GM19468 (cell line): Measurements from ENCODE around the gene INSRR.

Experiments used
- ATAC-seq: cut with Tn5 transposase; IDR thresholded peaks from one replicate; pipeline ENCODE4 v1.9.1; 2021; ENCODE audit warnings: mild to moderate bottlenecking, moderate library complexity, moderate number of reproducible peaks; ENCODE audit not compliant: unreplicated experiment; ENCODE audit errors: extremely low read depth

The INSRR gene

DNA sequence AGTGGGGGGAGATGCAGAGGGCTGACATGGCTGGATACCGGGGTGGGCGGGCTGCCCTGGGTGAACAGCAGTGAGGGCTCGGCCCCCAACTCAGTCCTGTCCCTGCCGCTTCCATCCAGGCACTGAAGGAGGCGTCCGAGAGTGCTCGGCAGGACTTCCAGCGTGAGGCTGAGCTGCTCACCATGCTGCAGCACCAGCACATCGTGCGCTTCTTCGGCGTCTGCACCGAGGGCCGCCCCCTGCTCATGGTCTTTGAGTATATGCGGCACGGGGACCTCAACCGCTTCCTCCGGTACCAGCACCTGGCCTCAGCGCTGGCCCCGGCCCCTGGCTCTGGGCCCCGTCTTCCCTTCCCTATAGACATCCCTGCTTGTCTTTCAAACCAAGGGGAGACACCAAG is 17.4 kb upstream of the INSRR start:
- no peak for ATAC-seq

DNA sequence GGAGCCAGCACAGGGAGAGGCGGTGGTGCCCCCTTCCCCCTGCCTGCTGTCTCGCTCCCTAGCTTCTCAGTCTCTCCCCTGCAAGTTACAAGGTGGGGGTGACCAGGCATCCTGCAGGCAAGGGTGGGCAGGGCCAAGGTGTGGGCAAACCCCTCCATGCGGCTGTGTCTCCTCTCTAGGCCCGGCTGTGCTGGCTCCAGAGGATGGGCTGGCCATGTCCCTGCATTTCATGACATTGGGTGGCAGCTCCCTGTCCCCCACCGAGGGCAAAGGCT is 16.4 kb upstream of the INSRR start:
- no peak for ATAC-seq

DNA sequence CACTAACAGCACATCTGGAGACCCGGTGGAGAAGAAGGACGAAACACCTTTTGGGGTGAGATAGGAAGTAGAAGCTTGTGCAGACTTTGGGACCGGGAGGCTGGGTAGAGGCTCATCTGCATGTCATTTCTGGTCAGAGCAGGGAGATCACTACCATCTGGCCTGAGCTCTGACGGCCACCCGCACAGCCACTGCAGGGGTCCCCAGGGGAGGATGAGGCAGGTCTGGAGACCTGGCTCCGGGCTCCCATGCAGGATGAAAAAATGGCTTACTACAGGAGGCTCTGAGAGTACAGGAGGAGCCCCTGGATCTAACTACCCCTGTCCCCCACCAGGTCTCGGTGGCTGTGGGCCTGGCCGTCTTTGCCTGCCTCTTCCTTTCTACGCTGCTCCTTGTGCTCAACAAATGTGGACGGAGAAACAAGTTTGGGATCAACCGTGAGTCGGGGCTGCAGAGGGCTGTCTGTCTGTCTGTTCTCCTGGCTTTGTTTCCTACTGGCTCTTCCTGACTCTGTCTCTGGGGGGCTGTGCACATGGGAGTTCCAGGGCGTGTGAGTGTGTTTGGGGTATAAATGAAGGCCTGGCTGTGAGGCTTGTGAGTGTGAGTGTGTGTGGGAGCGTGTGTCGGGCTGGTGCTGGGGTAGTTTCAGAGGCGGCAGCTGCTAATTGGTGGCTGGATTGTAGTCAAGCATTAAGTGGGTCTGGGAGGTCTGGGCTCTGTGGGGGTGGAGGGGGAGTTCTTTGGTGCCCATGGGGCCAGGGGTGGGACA is 15.8 kb upstream of the INSRR start:
- ATAC-seq: no peak

DNA sequence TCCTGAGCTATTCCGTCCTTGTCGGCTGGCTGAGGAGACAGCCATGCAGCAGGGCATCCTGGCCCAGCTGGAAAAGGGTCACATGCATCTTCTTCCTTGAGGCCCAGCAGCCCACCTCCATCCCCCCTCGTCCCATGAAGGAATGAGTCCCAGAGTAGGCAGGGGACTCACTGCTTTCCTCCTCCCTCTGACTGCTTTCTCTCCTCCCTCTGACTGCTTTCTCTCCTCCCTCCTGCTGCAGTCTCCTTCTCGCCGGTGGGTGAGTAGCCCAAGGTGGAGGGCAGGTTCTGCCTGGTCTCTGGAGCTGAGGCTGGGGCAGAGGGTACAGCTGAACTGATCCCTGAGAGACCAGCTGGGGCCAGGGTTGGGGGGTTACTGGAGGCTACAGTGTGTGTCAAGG is 15.2 kb upstream of the INSRR start:
- no peak for ATAC-seq

DNA sequence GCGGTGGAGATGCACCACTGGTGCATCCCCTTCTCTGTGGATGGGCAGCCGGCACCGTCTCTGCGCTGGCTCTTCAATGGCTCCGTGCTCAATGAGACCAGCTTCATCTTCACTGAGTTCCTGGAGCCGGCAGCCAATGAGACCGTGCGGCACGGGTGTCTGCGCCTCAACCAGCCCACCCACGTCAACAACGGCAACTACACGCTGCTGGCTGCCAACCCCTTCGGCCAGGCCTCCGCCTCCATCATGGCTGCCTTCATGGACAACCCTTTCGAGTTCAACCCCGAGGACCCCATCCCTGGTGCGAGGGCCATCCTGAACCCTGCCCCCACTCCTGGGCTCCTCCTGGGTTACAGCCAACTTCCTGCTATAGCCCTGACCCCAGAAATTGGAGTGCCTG is 14.7 kb upstream of the INSRR start:
- no peak for ATAC-seq

DNA sequence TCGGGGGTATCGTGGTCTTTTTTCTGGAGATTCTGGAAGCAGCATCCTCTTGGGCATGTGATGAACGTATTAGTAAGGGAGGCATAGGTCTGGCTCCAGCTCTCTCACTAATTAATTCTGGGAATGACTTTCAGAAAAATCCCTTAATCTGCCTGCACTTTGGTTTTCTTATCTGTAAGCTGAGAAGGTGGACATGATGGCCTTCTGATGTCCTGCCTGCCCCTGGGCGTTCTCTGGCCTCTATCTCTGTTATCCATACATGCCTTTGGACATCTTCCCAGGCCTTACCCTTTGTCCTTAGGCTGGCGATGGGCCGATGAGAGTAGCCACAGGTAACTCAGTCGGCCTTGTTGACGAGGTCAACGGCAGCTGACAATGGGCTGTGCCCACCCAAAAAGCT is 10.5 kb upstream of the INSRR start:
- no peak for ATAC-seq

DNA sequence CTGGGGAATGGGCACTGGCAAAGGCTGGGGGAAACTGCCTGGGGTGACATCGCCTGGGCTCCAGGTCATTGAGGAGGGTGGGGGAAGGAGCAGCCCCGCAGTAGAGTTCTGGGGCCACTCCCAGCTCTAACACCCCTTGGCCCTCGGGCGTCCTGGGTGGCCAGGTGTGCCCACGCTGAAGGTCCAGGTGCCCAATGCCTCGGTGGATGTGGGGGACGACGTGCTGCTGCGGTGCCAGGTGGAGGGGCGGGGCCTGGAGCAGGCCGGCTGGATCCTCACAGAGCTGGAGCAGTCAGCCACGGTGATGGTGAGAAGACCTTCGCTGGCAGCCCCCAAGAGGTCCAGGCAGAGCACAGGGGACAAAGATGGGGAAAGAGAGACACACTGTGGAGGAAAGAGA is 9.4 kb upstream of the INSRR start:
- no peak for ATAC-seq

DNA sequence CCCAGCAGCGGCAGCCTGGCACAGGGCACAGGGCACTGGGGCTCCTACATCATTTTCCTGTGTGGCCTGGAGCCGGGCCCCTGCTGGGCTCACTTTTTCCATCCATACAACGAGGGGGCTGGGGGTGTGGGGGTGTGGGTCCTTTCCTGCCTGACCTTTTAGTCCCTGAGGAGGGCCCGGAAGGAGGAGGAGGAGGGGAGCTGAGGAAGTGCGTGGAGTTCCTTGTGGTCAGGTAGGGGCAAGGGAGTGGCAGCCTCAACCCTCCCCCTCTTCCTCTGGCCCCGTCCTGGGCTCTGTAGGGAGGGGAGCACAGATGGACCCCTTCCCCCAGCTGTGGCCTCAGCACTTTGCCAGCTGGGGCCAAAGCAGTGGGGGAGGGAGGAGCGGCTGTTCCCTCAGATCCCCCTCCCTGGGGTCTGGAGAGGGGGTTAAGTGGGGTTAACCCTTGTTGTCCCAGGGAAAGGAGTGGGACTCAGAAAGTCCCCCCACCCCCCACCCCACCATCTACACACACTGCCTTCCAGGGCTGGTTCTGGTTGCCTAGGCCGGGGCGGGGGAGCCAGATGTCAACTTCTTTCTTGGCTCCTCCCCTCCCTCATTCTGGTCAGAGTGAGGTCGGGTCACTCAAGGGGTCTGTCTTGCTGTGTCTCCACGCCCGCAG is 7.5 kb upstream of the INSRR start:
- no peak for ATAC-seq

DNA sequence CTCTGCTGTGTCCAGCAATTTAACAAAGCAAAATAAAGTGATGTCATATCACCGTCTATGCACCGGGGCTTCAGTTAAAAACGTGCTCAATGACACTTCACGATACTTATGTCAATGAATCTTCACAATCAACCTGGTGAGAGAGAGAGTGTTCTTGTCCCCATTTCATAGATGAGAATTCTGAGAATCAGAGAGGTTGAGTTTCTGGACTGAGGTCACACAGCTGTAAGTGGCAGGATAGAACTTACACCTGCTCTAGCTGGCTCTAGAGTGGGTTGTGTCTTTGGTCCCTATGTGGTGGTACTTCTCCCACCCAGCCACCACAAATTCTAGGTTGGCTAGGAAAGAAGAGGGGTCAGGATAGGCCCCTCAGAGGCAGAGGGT is 6.9 kb upstream of the INSRR start:
- ATAC-seq: no peak

DNA sequence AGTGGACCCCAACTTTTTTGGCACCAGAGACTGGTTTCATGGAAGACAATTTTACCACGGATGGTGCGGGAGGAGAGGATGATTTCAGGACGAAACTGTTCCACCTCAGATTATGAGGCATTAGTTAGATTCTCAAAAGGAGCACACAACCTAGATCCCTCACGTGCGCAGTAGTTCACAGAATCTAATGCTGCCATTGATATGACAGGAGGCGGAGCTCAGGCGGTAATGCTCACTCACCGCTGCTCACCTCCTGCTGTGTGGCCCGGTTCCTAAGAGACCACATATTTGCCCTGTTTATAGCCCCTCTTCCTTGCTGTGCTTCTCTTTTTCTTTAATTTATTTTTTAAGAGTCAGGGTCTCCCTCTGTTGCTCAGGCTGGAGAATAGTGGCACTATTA is 6.3 kb upstream of the INSRR start:
- ATAC-seq: no peak

DNA sequence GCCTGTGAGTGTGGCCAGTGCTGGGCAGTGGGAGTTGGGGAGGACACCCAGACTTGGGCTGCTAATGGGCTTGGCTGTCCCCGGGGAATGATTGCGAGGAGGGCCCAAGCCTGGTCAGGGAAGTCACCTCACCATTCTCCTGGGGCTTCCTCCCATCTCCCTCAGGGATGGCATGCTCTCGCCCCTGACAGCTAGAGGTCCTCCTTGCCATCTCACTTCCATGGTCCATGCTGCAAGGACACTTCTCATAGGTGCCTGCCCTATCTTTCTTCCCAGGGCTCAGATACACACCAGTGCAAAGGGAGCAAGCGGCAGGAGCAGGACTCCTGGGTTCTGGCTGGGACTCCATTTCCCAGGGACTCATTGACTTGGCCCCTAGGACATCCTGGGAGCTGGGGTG is 5.9 kb upstream of the INSRR start:
- ATAC-seq: no peak

DNA sequence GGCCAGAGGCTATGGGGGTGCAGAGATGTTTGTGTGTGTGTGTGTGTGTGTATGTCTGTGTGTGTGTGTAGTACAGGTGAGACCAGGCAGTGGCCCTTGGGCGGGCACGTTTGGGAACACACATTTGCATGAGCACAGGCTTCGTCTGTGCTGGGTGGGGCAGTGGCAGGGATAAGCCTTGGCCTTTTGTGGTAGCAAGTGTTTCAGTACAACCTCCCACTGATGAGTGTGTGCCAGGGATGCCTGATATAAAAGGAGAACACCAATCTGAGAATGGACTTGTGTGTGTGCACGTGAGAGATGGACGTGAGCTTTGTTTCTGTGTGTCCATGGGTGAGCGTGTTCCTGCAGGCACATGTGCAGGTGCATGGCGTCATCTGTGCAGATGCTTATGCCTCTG is 4.7 kb upstream of the INSRR start:
- ATAC-seq: no peak

DNA sequence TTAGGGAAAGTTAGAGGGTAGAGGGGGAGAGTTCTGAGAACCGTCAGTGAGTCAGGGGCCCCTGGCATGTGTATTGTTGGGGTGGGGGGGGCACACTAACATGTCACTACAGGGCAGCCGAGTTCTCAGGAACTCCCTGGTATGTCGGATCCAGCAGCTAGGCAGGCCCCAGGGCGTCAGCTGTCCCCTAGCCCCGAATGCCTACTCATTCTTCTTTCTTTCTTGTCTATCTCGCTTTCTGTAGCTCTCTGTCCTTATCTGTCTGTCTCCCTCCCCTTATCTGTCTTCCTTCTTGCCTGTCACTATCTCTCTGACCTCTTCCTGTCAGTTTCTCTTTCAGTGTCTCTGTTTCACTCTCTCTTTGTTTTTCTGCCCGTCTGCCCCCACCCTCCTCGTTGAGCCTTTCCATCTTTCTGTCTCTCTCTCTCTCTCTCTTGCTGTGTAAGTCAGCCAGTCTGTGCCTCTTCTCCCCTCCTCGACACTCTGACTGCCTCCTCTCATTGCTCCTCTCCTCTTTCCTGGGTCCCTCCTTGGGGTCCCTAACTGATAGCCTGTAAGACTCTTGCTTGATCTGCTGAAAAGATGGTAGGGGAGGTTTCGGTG is 4.2 kb upstream of the INSRR start:
- ATAC-seq: no peak

DNA sequence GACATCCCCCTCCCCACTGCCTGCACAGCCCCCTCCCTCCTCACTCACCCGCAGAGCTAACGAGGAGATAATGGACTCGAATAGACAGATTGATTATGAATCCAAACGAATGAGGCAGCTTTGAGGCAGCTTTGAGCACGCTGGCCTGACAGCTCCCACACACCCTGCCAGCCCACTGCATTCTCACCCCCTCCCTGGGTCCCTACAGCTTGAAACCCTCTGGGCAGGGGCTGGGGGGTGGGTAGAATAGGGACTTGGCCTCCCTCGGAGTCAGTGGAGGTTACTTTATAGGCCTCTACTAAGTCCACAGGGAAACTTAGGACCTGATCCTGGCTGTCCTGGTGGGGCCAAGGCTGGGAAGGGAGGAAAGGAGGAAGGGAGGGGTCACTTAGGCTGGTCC is 3.7 kb upstream of the INSRR start:
- ATAC-seq: no peak

DNA sequence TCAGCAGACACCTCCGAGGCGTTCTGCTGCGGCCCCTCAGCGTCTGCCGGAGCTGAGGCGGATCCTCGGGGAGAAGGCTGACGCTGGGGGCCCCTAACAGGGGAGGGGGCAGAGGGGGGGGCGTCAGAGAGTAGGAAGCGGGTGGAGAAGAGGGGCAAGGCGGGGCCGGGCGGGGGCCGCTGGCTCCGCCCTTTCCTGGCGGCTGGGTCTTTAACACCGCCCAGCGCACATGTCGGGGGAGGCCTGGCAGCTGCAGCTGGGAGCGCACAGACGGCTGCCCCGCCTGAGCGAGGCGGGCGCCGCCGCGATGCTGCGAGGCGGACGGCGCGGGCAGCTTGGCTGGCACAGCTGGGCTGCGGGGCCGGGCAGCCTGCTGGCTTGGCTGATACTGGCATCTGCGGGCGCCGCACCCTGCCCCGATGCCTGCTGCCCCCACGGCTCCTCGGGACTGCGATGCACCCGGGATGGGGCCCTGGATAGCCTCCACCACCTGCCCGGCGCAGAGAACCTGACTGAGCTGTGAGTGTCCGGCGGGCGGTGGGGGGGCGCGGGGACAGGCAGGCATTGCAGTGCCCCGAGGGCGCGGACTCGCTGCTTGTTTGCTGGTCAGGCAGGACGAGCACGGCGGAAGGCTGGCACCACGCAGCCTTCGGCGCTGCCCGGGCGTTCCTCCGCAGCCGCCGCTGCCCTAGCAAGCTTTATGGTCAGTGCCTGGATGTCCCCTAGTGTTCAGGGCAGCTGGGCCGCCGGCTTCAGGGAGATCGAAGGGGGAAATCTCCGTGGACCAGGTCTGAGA is 1.9 kb upstream of the INSRR start, which contains the start of gene NTRK1:
NTRK1 (plus strand) TSS at position 238 of the 796 bp plus-strand sequence; CDS start at position 308, 70 bp downstream.
- ATAC-seq: no peak

DNA sequence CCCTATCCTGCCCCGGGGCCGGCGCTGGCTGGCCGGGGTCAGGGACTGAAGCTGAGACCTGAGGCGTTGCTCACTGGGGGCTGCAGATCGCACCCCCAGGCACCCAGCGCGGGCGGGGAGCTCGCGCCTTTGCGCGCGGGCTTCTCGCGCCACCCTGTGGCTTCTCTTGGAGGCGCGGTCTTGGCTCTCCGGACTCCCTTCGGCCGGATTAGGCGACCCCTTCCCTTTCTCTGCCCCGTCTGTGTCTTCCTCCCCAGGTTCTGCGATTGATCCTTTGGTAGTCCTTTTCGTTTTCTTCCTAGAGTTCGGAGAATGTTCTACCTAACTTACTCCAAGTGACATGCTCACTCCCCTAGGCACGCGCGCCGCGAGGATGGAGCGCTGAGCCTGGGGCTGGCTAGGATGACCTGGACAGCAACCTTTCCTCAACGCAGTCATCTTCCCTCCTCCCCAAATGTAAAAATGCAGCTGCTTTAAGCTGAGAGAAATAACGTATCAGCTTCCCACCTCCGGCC is 1.3 kb upstream of the INSRR start:
- no peak for ATAC-seq

DNA sequence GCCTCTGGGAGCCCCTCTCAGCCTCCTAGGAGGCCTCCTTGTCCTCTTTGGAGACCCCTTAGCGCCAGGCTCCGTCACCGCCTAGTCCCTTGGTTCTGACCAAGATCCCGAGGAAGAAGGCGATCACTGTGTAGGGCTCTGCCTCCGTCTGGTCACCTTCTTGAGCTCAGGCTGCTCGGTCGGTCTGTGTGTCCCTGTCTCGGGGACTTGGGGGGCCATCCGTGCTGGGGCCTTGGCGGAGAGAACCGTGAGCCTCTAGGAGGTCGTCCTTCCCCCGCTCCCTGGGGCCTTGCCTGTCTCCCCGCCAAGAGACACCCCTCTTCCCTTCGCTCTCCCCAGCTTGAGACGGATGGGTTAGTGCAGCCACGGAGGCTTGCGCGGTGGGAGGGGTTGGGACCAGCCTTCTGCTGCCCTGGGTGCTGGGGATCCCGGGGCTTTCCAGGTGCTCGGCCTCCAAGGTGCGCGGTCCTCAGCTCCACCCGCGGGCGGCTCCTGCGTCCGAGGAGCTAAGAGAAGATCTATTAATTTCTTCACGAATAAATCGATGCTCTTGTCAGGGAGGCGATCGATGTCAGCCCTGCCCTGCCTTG is 701 bp upstream of the INSRR start:
- no peak for ATAC-seq

DNA sequence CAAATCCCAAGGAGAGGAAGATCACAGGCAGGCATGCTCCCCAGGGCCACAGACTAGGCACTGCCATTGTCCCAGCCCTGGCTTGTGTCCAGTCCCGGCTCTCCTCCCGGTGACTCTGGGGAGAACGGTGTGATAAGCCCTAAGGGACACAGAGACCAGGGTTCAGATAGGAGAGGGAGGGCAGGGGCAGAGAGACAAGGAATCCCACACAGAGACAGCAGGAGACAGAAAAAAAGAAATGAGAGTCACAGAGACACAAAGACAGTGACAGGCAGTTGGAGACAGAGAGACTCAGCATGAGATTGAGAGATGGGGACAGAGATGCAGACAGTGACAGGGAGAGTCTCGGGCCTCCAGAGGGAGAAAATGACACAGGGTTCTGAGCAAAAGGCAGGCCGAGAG is 361 bp downstream of the INSRR start:
- ATAC-seq: no peak

DNA sequence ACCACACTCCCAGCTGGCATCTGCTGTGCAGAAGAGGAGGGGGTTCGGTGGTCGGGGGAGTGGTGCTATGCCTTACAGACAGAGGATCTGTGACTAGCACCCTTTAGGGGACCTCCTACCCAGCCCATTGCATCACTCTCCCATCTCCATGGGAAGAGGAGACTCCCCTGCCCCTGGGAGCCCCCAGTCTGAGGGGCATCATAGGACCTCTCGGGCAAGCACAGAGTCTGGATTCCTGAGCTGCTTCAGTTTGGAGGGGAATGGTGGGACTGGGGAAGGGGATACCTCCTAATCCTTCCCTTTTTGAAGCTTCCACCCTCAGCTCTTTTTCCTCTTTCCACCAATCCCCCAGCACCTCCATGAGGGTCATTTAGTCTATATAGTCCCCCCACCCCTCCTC is 1.4 kb downstream of the INSRR start:
- no peak for ATAC-seq

DNA sequence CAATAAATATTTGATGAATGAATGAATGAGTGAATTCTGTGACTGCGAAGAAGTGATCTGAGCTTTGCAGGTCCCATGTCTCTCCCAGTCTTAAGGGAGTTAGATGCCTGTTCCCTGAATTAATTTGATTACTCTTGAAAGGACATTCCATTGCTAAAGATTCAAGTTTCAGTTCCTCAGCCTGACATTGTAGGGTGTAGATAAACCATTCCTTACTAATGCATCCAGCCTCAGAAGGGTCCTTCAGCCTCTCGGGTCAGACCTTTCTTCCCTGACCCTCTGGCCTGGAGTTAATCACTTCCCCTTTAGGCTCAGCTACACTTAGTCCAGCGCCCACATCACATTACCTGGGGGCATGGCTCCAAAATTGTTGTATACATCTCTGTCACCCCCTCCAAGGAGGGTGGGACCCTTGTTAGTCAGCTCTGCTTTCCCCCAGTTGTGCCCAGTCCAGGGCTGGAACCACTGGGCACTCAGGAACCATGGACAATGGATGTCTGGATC is 2.6 kb downstream of the INSRR start:
- ATAC-seq: no peak
